ENCODE results near the gene HOXA11.

- TF ChIP-seq CTCF (conservative IDR thresholded peaks at IDR 0.05; ENCODE audit: low read depth, low read length) (no peak), EZH2phosphoT487 (IDR thresholded peaks at IDR 0.05; ENCODE audit: borderline replicate concordance, low read length) (no peak)
Observed at GRCh38 chr7:27158436-27159265, 26.4 kb downstream of the HOXA11 start.

Data from PC-3 (cell line).